Endometrial microvascular endothelial cells (primary cell): ENCODE measurements around the gene DMD. TPM values are rescaled to one million over a fixed set of nuclear protein-coding genes. Genes with fewer than 3 reads are reported as not detected.
"Not testable (repeated sequence)": the region's sequence is repeated elsewhere in the genome, so short reads cannot be mapped to it uniquely, and the experiment has no call there.

Experiments used
- in situ Hi-C: cut with HindIII; loops from 2 replicates; pipeline ENCODE4 v1.10.0; 2017; ENCODE audit warnings: low sequenced_read_pairs, low pct_unique_long_range_greater_than_20kb; ENCODE audit errors: inconsistent ontology term
- total RNA-seq: library from RNA; depleted of rRNA; stranded (reverse); fragments of >200 nt; gene quantifications from one replicate; pipeline ENCODE4 v1.2.3, GENCODE V29; 2015; ENCODE audit errors: inconsistent ontology term

The DMD gene
- total RNA-seq, 1 donor from 2014 or later, result 1.2 TPM

DNA sequence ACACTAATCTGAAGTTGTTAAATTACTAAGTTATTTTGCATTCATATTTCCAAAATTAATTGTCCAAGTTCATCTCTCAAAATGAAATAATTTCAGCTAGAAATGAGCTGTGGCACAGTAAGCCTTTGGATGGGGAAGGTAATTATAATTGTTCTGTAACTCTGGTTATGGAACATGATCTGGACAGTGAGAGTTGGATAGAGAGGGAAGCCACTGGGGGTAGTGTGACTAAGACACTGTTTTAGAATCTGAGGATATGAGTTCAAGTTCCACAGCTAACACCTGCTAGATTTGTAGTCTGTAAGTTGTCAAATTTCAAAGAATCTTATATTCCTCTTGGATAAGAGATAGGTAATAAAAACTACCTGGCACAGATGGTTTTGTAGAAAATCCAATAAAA lies 49.5 kb downstream of the DMD start:
- in situ Hi-C loops, result no loop called here

DNA sequence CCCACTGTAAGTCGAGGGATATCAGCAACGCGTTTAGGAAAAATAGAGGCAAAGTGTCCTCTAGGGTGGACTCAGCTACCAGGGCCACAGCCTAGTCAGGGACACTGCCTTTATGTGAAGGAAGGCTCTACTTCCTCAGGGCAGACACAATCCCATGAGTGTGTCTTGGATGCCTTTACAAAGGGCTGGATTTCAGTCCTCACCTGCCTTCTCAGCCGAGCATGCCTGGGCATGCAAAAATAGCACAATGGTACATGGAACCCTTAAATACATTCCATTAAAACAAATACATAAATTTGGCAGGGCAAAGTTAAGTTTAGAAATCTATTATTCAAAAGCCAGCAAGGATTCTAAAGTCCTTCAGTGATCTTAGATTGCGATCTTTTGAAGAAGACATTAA lies 51.1 kb downstream of the DMD start:
- in situ Hi-C loops, result no loop called here

DNA sequence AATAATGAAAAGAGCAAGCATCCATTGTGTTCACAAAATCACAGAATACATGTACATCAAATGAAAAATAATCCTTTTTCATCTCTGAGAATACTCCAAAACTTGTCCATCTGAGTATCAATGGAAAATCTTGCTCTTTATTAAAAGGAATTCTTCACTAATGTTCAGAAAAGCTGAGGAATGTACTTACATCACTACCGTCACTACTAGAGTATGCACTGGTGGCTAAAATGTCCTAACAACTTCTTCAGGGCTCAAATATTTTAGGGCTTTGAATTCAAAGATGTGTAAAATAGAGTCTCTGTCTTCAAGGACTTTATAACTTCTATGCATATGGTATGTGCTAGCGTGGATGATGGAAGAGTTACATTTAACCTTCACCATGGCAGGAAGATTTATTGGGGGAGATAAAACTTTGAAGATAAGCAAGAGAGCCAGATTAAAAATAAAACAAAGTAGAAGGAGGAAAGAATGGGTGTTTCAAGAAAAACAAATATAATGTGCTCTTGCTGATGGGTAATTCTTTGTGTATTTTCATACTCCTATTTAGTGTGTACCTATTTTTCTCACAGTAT lies 55.1 kb downstream of the DMD start:
- in situ Hi-C loops, result no loop called here

GRCh38 chrX:33149580-33149979 lies 61.8 kb downstream of the DMD start:
- in situ Hi-C loops, result no loop called here

DNA sequence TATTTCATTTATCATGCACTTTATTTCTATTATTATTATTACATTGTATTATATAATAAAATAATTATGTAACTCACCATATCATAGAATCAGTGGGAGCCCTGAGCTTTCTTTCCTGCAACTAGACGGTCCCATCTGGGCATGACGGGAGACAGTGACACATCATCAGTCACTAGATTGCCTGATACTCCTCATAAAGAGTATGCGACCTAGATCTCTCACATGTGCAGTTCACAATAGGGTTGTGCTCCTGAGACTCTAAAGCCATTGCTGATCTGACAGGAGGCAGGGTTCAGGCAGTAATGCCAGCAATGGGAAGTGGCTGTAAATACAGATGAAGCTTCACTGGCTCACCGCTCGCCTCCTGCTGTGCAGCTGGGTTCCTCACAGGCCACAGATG lies 62.3 kb downstream of the DMD start:
- in situ Hi-C loops, result no loop called here

- in situ Hi-C loops, result no loop called here
Observed at GRCh38 chrX:33142331-33142730, 69.0 kb downstream of the DMD start.

DNA sequence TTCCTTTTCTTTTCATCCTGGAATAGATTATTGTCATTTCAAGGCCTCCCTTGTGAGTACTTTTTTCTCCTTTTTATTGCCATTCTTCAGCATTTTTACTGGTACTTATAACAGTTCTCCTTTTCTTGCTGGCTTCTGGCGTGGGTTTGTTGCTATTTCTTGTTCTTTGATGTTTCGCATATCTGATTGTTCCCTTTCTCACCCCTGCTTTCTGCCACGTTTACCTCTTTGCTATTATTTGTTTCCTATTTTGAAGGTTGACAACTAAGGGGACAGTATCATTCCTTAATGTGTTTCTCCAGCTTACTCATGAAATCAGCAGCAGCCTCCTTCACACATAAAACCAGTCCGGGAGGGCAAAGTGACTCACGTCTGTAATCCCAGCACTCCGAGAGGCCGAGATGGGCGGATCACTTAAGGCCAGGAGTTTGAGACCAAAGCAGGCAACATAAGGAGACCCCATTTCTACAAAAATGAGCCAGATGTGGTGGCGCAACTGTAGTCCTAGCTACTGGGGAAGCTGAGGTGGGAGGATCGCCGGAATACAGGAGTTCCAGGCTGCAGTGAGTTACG lies 72.6 kb downstream of the DMD start:
- in situ Hi-C loops, result no loop called here

- in situ Hi-C loops, result no loop called here
Observed at GRCh38 chrX:33134164-33134563, 77.2 kb downstream of the DMD start.

DNA sequence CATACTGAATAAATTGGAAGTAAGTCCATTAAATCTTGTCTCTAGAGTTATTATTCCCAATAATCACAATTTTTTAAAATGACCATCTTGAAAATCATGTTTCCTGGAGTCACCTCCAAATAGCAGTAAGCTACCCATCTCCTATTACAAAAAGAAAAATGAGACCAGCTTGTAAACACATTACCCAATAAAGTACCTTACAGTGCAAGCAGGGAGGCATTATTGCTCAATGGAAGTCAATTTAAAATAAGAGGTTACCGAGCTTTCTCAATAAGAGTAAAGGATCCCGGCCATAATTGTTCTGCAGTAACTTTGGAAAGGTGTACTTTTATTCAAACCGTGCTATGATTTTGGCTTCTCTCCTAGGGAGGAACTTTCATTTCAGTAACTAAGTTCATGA lies 78.0 kb downstream of the DMD start:
- in situ Hi-C loops, result no loop called here

- in situ Hi-C loops, result no loop called here
Observed at GRCh38 chrX:33132569-33132968, 78.8 kb downstream of the DMD start.

- in situ Hi-C loops, result no loop called here
Observed at GRCh38 chrX:33129607-33130006, 81.7 kb downstream of the DMD start.

DNA sequence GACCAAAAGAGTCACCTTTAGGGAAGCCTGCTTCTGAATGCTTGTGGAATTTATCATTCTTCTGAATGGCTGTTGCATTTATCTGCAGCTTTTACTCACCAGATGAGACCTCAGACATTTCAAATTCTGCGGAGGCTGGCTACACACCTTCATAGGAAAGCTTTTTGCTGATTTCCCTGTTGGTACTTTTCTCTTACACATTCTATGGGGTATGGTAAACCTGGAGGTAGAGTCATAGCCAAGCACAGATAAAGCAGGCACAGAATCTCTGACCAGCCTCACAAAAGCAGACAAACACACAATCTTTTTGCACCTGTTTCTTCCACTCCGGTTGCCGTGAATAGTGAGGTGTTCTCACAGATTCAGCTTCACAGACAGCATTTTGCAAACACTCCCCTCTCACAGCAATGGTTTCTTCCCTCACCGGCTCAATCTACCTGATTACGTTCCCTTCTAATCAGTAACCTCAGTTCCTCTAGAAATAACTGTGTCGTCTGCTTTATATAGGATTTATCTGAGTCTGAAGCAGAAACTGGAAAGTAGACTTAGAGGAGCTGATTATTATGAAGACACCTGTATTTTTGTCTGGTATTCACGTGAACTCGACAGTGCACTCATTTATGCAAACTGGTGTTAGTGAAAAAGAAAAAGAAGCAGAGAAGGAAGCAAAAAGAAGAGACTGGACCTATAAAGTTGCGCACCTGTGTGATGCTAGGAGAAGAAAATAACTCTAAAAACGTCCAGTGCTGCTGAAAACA lies 83.1 kb downstream of the DMD start:
- in situ Hi-C loops, result no loop called here

DNA sequence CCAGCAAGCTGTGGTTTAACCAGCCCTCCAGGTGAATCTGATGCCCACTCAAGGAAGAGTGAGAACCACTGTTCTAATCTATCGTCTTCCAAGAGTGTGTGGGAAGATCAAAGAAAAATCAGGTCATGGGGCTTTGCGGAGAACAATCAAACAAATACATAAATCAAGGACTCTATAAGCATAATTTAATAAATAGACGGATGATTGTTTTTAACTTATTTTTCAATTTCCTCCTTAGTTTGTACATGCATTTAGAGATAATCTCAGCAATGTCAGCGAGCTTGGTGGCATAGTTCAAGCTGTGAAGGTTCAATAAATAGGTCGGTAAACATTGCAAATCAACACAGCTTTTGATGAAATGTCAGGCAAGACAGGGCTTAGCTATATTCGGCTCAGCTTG lies 84.9 kb downstream of the DMD start:
- in situ Hi-C loops, result no loop called here

GRCh38 chrX:33109858-33110257 lies 101.5 kb downstream of the DMD start:
- in situ Hi-C loops, result no loop called here

- in situ Hi-C loops, result no loop called here
Observed at GRCh38 chrX:33106737-33107136, 104.6 kb downstream of the DMD start.

DNA sequence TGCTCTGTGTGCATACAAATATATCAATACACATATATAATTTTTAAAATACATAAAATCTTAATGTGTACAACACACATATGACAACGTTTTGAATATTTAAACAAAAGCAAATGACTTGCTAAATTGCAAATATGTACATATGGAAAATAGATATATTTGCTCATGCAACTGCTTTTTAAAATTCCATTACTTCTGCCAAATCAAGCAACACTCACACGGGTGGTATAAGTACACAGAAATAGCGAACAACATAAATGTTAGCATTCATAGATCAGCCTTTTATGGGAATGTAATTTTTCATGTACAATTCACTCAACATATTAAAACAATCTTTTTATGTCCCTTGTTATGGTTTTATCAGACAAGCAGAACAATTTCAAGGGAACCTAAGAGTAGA lies 116.3 kb downstream of the DMD start:
- in situ Hi-C loops, result no loop called here

- in situ Hi-C loops, result no loop called here
Observed at GRCh38 chrX:33087411-33087810, 123.9 kb downstream of the DMD start.

GRCh38 chrX:33086886-33087285 lies 124.5 kb downstream of the DMD start:
- in situ Hi-C loops, result no loop called here

DNA sequence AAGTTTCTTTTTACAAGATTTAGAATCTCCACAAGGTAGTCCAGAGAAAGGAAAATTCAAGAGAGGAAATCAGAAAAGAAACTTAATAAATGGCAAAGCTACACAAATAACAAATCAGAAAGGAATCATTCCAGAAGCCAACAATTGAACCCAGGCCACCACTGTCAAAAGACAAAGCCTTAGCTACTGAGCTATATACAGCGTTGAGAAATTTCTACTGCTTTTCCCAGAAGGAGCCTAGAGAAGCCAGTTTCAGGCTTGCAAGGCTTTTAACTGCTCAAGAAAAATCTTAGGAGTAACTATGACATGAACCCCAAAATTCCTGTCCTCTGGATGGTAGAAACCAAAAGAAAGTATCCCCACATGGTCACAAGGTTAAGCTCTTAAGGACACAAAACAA lies 129.0 kb downstream of the DMD start:
- in situ Hi-C loops, result no loop called here

- in situ Hi-C loops, result no loop called here
Observed at GRCh38 chrX:33078273-33078672, 133.1 kb downstream of the DMD start.

DNA sequence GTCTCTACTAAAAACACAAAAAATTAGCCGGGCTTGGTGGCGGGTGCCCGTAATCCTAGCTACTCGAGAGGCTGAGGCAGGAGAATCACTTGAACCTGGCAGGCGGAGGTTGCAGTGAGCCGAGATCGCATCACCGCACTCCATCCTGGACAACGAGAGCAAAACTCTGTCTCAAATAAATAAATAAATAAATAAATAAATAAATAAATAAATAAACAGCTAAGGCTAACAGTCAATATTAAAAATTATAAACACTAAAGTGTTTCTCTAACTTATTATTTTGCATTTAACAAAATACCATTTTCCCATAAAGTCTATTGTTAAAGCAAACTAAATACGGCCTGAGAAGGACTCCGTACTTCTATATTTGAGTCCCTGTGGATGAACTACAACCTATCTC lies 137.7 kb downstream of the DMD start:
- in situ Hi-C loops, result not testable (repeated sequence)
